Fibroblast of peridontal ligament (primary cell): ENCODE data around the gene GEMIN7.
A peak's percentile ranks its signal among the peaks of the same experiment; 100 is the strongest.

ENCODE experiments used
- DNase-seq: peaks from one replicate; pipeline ENCODE4 v3.0.0-alpha.2; 2010; ENCODE audit errors: extremely low read depth

The GEMIN7 gene

DNA sequence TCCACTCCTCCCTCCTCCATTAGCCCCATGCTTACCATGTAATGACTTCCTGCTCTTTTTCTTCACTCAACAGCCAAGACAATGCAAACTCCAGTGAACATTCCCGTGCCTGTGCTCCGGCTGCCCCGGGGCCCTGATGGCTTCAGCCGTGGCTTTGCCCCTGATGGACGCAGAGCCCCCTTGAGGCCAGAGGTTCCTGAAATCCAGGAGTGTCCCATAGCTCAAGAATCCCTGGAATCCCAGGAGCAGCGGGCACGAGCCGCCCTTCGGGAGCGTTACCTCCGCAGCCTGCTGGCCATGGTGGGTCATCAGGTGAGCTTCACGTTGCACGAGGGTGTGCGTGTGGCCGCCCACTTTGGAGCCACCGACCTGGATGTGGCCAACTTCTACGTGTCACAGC is 11.0 kb downstream of the GEMIN7 start:
- DNase-seq, result no peak

GRCh38 chr19:45090606-45091005 is 11.5 kb downstream of the GEMIN7 start:
- DNase-seq, result no peak

- peak; percentile 99 for DNase-seq
These were observed 12.2 kb downstream of the GEMIN7 start for GRCh38 chr19:45091031-45091923.

DNA sequence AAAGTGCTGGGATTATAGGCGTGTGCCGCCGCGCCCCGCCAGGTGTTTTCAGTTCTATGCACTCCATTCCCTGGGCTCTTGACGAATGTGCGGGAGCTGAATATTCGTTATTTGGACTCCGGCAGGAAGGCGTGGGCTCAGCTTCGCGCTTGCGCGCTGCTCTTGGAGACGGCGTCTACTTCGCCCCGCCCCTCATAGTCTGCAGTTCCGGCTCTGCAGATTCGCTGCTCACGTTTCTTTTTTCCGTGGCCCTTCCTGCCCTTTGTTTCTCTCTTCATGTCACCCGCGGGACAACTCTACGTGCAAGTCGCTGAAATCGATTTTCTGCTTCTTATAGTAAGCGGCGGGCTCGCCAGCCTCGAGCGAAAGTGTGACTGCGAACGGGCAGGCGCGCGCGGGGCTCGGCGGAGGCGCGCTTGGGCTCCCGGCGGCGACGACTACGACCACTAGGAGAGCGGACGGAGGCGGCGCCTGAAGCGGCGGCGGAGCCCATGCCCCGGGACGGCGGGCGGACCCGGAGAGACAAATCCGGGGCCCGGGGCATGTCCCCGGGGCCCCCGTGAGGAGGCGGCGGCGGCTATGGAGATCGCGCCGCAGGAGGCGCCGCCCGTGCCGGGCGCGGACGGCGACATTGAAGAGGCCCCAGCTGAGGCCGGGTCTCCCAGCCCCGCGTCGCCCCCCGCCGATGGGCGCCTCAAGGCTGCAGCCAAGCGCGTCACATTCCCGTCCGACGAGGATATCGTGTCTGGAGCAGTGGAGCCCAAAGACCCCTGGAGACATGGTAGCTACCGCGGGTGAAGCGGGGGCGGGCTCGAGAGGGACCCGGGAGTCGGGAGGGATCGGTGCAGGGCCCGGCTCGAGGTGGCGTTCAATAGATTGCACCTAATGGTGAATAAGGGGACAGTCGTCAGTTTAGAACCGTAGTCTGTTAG is 14.0 kb downstream of the GEMIN7 start, which contains the start of gene PPP1R37:
TSS of gene PPP1R37 (plus strand) at position 433 of the 932 bp plus-strand sequence. CDS start at position 580, 147 bp downstream.
- DNase-seq, result peak; percentile 98

- no peak for DNase-seq
These were observed 15.1 kb downstream of the GEMIN7 start for GRCh38 chr19:45094137-45094536.

GRCh38 chr19:45094707-45095106 is 15.6 kb downstream of the GEMIN7 start:
- no peak for DNase-seq

- no peak for DNase-seq
These were observed 16.7 kb downstream of the GEMIN7 start for GRCh38 chr19:45095496-45096413.

GRCh38 chr19:45096700-45097099 is 17.6 kb downstream of the GEMIN7 start:
- no peak for DNase-seq

GRCh38 chr19:45097450-45097775 is 18.4 kb downstream of the GEMIN7 start:
- DNase-seq, result no peak

DNA sequence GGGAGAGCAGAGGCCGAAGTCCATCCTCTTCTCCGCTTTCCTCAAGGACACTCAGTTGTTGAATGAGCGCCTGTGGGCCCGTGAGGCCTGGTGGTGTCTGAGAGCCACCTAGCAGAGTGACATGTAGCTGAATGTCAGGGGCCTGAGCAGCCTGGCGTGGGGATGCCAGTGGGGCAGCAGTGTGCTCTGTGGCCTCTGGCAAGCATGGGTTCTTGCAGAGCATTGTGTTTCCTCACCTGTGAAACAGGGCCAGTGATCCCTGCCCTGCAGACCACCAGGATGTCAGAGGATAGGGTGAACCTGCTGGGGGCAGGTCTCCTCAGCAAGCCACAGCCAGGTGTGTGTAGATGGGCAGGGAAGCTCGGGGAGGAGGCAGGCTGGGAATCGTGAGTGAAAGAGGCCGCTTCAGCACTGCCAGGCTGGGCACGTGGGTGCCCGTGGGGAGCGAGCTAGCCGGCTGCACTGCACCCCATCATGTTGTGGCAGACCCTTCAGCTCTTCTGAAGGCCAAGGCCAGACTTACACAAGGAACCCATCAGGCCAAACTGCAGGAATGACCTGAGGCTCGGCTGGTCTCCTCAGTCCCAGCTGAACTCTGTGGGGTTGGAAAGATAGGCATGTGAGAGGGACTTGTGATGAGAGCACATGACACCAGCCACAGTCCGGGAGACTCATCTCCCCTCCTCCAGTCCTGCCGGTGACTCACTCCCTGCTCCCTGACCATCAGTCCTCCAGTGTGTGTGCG is 18.9 kb downstream of the GEMIN7 start:
- peak; percentile 89 for DNase-seq

GRCh38 chr19:45098521-45099466 is 19.7 kb downstream of the GEMIN7 start:
- peak; percentile 55 for DNase-seq

- DNase-seq, result no peak
These were observed 20.6 kb downstream of the GEMIN7 start for GRCh38 chr19:45099467-45100191.

- DNase-seq, result no peak
These were observed 21.1 kb downstream of the GEMIN7 start for GRCh38 chr19:45100201-45100600.

DNA sequence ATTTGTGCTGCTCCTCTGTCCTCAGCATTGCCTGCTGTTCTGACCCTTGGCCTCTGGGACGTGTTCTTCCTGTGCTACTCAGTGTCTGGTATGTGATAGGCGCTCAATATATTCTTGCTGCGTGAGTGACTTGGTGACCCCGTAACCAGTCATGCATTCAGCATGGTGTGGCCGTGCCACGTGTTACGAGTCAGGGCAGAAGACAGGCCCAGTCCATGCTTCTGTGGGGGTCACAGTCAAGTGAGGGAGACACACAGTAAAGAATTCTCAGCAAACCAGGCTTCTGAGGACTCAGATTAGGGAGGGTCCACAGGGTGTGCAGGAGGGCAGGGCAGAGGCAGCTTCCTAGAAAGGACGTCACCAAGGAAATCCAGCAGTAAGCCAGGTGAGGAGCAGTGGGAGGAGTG is 21.8 kb downstream of the GEMIN7 start:
- no peak for DNase-seq

GRCh38 chr19:45101806-45102205 is 22.7 kb downstream of the GEMIN7 start:
- DNase-seq, result no peak

- DNase-seq, result no peak
These were observed 23.4 kb downstream of the GEMIN7 start for GRCh38 chr19:45102481-45102880.

DNA sequence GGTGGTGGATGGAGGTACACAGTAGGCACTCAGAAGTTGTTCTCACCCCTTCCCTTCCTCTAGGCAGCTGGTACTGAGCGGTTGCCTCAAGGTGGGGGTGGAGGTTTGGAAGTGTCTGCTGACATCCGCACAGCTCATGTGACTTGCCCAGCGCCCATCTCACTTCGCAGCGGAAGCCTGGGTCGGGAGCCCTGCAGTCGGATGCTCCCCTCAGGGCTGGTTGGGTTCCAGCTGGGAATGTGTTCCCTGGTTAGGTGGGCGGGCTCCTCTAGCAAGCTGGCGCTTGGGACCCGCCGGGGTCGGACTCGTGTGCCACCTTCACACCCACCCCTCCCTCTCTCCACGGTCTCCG is 24.1 kb downstream of the GEMIN7 start:
- no peak for DNase-seq

DNA sequence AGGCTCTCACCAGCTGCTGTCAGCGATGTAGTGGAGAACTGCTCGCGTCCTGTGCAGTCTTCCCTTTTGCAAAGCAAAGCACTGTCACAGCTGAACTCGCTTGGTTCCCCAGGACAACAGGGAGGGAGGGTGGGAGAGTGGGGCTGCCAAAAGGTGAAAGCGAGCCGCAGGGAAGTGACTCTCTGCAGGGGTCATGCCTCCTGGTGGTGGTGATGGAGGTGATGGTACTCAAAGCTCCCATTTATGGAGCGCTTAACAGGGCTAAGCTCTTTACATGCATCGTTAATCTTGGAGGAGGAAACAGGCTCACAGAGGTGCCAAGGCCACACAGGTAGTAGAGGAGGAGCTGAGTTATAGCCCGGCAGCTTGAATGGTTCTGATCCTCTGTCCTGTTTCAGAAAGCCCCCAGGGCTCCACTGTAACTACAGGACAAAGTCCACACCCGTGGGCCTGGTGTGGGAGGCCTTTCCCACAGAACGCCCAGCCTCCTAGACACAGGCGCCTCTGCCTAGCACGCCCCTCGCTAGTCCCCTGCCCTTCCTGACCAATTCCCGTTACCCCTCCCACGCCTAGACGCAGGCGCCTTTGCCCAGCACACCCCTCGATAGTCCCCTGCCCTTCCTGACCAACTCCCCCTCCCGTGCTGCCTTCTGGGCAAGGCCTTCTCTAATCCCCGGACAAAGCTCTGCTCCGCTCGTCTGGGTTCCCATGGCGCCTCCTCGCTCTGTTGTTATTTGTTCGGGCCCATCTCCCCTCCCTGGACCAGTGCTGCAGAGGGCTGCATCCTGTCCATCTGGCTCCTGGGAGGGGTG is 24.7 kb downstream of the GEMIN7 start:
- no peak for DNase-seq
